Astrocyte (in vitro differentiated cells and primary cell): Measurements from ENCODE around the gene CLDN20.

Experiments used
- EZH2 ChIP-seq: IDR thresholded peaks from 2 replicates; pipeline ENCODE4 v1.6.1; 2012; ENCODE audit warnings: mild to moderate bottlenecking, low read length, inconsistent platforms; ENCODE audit not compliant: insufficient read depth
- TF ChIP-seq, protein P1 (sequence below): IDR thresholded peaks from 2 replicates; pipeline ENCODE4 v1.5.1; 2011; ENCODE audit warnings: low read depth, mild to moderate bottlenecking, inconsistent platforms, low read length, moderate library complexity; ENCODE audit not compliant: insufficient read depth

DNA sequence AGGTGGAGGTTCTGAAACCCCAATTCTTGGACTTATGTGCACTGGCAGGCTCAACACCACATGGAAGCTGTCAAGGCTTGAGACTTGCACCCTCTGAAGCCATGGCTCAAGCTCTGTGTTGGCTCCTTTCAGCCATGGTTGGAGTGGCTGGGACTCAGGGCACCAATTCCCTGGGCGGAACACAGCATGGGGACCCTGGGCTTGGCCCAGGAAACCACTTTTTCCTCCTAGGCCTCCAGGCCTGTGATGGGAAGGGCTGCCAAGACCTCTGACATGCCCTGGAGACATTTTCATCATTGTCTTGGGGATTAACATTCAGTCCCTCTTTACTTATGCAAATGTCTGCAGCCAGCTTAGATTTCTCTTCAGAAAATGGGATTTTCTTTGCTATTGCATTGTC lies 26.2 kb upstream of the CLDN20 start:
- TF ChIP-seq, protein P1, sequence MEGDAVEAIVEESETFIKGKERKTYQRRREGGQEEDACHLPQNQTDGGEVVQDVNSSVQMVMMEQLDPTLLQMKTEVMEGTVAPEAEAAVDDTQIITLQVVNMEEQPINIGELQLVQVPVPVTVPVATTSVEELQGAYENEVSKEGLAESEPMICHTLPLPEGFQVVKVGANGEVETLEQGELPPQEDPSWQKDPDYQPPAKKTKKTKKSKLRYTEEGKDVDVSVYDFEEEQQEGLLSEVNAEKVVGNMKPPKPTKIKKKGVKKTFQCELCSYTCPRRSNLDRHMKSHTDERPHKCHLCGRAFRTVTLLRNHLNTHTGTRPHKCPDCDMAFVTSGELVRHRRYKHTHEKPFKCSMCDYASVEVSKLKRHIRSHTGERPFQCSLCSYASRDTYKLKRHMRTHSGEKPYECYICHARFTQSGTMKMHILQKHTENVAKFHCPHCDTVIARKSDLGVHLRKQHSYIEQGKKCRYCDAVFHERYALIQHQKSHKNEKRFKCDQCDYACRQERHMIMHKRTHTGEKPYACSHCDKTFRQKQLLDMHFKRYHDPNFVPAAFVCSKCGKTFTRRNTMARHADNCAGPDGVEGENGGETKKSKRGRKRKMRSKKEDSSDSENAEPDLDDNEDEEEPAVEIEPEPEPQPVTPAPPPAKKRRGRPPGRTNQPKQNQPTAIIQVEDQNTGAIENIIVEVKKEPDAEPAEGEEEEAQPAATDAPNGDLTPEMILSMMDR, result no peak
- TF ChIP-seq EZH2, result no peak
